ENCODE results near the gene APOBEC2. TPM values are rescaled to one million over a fixed set of nuclear protein-coding genes. Genes with fewer than 3 reads are reported as not detected.

APOBEC2 gene
- total RNA-seq, 1 experiment from 2014 or later = not detected

DNA sequence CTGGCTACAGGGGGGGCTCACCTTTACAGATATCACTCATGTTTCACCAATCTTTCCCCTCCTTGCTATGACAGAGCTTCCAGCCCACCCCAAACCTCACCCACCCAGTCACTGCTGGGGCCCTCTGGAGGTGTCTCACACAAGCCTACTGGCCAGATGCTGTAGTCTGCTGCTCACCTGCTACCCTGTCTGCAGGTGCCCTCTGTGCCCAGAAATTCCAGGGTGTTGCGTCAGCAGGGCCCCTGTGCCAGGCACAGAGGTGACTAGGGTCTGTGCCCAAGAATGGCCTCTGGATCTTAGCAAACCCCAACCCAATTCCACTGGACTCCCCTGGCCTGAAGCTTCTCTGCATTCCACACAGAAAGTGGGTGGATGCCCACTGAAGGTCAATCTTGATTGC, 35.3 kb upstream of the APOBEC2 start:
- ChIA-PET CTCF (no interaction called here), POLR2A (no interaction called here), RAD21 (ENCODE audit: low non-redundant PET in 1 of 2, low total read pairs in 2 of 2, uncharacterized antibody in 2 of 2, unreplicated experiment in 2 of 2) (no interaction called here)
- Histone ChIP-seq H3K4me1 (ENCODE audit: control insufficient read depth in 1 of 2, insufficient read depth in 2 of 2, low read length in 2 of 2) (peaks cover 12% of the 10 kb centered on the region in 2 experiments), H2AFZ (ENCODE audit: low read depth, low read length, poor library complexity, severe bottlenecking) (no peak overlapping the region), H3K36me3 (ENCODE audit: control insufficient read depth in 1 of 2, insufficient read depth in 2 of 2, low read length in 2 of 2) (no peaks in the 10 kb centered on the region), H3K9ac (ENCODE audit: low read length) (no peak overlapping the region), H3K4me3 (replicated peaks in 1 of 2; ENCODE audit: low read depth in 1 of 2, low read length in 2 of 2) (no peak overlapping the region), H3K27ac (ENCODE audit: low read depth, low read length) (no peak overlapping the region), H3K9me2 (ENCODE audit: insufficient read depth) (no peaks in the 10 kb centered on the region), H3K27me3 (ENCODE audit: insufficient read depth, low read length) (no peaks in the 10 kb centered on the region), H3K4me2 (ENCODE audit: low read length) (no peak overlapping the region), H4K20me1 (ENCODE audit: insufficient read depth) (no peaks in the 10 kb centered on the region), H3K79me2 (ENCODE audit: insufficient read depth, low read length) (no peaks in the 10 kb centered on the region), H3K9me3 (ENCODE audit: control insufficient read depth in 1 of 2, insufficient read depth in 1 of 2, low read depth in 1 of 2, low read length in 2 of 2) (no peaks in the 10 kb centered on the region)
- TF ChIP-seq ELF1 (IDR thresholded peaks at IDR 0.05; ENCODE audit: borderline replicate concordance, low read depth) (no peak), EZH2 (IDR thresholded peaks at IDR 0.05) (no peak), ZNF274 (IDR thresholded peaks at IDR 0.05; ENCODE audit: low read depth, low read length) (no peak), RAD21 (IDR thresholded peaks at IDR 0.05; ENCODE audit: low read depth) (no peak), CBX3 (IDR thresholded peaks at IDR 0.05; ENCODE audit: low read depth) (no peak), POLR2A (IDR thresholded peaks at IDR 0.05; ENCODE audit: borderline replicate concordance, extremely low read depth, insufficient read depth, insufficient read length) (no peak)
- TF ChIP-seq, protein P1, sequence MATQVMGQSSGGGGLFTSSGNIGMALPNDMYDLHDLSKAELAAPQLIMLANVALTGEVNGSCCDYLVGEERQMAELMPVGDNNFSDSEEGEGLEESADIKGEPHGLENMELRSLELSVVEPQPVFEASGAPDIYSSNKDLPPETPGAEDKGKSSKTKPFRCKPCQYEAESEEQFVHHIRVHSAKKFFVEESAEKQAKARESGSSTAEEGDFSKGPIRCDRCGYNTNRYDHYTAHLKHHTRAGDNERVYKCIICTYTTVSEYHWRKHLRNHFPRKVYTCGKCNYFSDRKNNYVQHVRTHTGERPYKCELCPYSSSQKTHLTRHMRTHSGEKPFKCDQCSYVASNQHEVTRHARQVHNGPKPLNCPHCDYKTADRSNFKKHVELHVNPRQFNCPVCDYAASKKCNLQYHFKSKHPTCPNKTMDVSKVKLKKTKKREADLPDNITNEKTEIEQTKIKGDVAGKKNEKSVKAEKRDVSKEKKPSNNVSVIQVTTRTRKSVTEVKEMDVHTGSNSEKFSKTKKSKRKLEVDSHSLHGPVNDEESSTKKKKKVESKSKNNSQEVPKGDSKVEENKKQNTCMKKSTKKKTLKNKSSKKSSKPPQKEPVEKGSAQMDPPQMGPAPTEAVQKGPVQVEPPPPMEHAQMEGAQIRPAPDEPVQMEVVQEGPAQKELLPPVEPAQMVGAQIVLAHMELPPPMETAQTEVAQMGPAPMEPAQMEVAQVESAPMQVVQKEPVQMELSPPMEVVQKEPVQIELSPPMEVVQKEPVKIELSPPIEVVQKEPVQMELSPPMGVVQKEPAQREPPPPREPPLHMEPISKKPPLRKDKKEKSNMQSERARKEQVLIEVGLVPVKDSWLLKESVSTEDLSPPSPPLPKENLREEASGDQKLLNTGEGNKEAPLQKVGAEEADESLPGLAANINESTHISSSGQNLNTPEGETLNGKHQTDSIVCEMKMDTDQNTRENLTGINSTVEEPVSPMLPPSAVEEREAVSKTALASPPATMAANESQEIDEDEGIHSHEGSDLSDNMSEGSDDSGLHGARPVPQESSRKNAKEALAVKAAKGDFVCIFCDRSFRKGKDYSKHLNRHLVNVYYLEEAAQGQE (IDR thresholded peaks at IDR 0.05; ENCODE audit: low read depth) = no peak
- TF ChIP-seq, protein P2, sequence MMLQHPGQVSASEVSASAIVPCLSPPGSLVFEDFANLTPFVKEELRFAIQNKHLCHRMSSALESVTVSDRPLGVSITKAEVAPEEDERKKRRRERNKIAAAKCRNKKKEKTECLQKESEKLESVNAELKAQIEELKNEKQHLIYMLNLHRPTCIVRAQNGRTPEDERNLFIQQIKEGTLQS (IDR thresholded peaks at IDR 0.05) = no peak
- no peak for ATAC-seq
- DNase-seq (ENCODE audit: low read depth, low spot score) = no peak
- no TSS peak for BruUV-seq (replicated peaks)
- intact Hi-C loops (cut with micrococcal nuclease) = no loop called here
